Stimulated activated CD8-positive, alpha-beta memory T cell treated with anti-CD3 and anti-CD28 coated beads, Interleukin-4, amount 100 ng/mL, for 48 hours (primary cell): ENCODE measurements around the gene HK1.

Experiments used
- DNase-seq: peaks from one replicate; pipeline ENCODE4 v3.0.0-alpha.2; 2020

Gene HK1

GRCh38 chr10:69351589-69351988 is 73.3 kb downstream of the HK1 start:
- no peak for DNase-seq

- no peak for DNase-seq
Observed at GRCh38 chr10:69352569-69353264, 74.4 kb downstream of the HK1 start.

- no peak for DNase-seq
Observed at GRCh38 chr10:69353977-69354635, 75.8 kb downstream of the HK1 start.

- DNase-seq: no peak
Observed at GRCh38 chr10:69356187-69356586, 77.9 kb downstream of the HK1 start.

GRCh38 chr10:69358148-69358795 is 80.0 kb downstream of the HK1 start:
- DNase-seq: no peak

- DNase-seq: no peak
Observed at GRCh38 chr10:69359148-69359547, 80.9 kb downstream of the HK1 start.

- DNase-seq: no peak
Observed at GRCh38 chr10:69359594-69359993, 81.3 kb downstream of the HK1 start.

GRCh38 chr10:69360485-69361302 is 82.4 kb downstream of the HK1 start:
- no peak for DNase-seq

- no peak for DNase-seq
Observed at GRCh38 chr10:69361303-69361614, 83.0 kb downstream of the HK1 start.

- no peak for DNase-seq
Observed at GRCh38 chr10:69362471-69362954, 84.2 kb downstream of the HK1 start.

- DNase-seq: no peak
Observed at GRCh38 chr10:69363666-69364065, 85.4 kb downstream of the HK1 start.

- DNase-seq: no peak
Observed at GRCh38 chr10:69364232-69364940, 86.1 kb downstream of the HK1 start.

- no peak for DNase-seq
Observed at GRCh38 chr10:69366738-69367137, 88.4 kb downstream of the HK1 start.

- DNase-seq: no peak
Observed at GRCh38 chr10:69367469-69367868, 89.2 kb downstream of the HK1 start.

GRCh38 chr10:69372126-69372980 is 94.1 kb downstream of the HK1 start:
- no peak for DNase-seq

- no peak for DNase-seq
Observed at GRCh38 chr10:69374242-69374641, 95.9 kb downstream of the HK1 start.

GRCh38 chr10:69374931-69375306 is 96.6 kb downstream of the HK1 start:
- no peak for DNase-seq

GRCh38 chr10:69375307-69376151 is 97.2 kb downstream of the HK1 start:
- no peak for DNase-seq

GRCh38 chr10:69376662-69377061 is 98.4 kb downstream of the HK1 start:
- no peak for DNase-seq

GRCh38 chr10:69377191-69377590 is 98.9 kb downstream of the HK1 start:
- no peak for DNase-seq

- DNase-seq: no peak
Observed at GRCh38 chr10:69377933-69378332, 99.6 kb downstream of the HK1 start.
